Activated CD4-positive, CD25-positive, alpha-beta regulatory T cell treated with anti-CD3 and anti-CD28 coated beads, Interleukin-2, amount 50 U/mL, for 72 hours (primary cell): ENCODE measurements around the gene TRAF4.
A peak's percentile ranks its signal among the peaks of the same experiment; 100 is the strongest.
"Not testable (repeated sequence)": the region's sequence is repeated elsewhere in the genome, so short reads cannot be mapped to it uniquely, and the experiment has no call there.

Source experiments
- DNase-seq: peaks from one replicate; pipeline ENCODE4 v3.0.0; 2021

Gene TRAF4

DNA sequence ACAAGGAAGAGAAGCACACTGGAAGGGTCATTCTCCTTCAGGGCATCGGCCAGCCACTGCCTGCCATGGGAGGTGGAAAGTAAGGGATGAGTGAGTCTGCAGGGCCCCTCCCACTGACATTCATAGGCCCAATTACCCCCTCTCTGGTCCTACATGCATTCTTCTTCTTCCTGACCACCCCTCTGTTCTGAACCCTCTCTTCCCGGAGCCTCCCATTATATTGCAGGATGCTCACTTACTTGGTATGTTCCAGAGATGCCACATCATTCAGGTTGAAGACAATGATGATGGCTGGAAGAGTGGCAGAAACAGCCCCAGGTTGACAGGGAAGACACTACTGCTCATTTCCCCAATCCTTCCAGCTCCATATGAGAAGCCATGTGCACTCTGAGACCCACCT lies 28.6 kb upstream of the TRAF4 start:
- DNase-seq, result no peak

DNA sequence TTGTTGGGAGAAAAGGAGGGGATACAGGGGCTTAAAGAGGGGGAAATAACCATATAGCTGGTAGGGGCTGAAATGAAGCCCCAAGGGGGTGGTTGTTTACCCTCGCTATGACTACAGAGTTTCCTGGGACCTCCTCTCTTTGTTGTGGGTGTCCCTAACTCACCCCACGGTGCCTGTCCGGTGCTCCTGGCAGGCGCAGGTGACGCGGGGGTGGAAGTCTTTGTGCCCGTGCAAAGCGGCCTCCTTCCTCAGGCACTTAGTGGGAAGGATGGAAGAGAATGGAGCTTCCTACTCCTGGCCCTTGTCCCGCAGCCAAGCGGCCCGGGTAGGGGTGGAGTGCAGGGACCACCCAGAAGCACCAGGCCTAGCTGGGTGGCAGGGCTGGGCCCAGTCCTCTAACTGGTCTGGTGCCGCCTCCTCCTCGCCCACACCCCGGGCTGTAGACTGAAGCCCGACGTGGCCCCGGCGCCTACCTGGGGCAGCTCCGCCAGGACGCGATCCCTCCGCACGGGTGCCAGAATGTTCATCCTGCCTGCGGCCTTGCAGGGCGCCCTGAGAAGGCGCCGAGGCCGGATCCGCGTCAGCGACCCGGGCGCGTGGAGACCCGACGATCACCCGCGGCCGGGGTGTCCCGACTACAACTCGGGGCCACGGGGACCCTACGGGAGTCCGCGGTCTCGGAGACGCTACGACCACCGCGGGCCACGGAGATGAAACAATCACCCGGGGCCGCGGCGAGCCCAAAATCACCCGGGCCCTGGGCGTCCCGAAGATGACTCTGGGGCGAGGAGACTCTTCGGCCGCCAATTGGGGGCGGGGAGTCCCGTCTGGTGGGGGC lies 26.9 kb upstream of the TRAF4 start:
- DNase-seq, result no peak

DNA sequence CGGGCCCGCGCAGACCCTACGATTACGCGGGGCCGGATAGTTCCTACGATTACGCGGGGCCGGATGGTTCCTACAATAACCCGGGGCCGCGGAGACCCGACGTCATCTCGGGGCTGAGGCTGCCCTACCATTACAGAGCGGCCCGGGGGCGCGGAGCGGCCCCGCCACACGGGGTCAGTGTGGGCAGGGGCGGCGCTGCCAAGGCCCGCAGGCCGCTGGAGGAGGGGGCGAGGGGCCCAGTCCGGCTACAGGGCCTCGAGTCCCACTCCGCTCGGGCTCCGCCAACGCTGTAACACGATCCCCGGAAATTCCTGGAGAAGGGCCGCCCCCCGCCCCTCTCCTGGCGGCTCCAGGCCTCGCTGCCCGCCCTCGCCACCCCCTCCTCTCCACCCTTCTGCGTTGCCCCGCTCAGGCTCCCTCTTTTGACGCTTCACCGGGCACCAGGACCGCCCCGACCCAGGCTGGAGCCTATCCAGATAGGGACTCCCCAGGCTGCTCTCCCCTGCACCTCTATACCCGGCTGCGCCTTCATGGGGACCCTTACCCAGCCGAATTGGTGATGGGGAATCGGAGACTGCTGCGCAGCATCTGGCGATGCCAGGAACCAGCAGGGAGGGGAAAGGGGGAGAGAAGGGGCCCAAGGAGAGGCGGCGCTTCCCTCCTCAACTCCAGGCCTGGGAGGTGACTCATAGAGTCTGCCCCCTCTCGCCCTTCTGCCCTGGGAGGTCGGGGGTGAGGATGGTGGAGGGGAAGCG lies 26.1 kb upstream of the TRAF4 start, which contains the start of gene RAB34:
Gene RAB34, minus strand, starts transcription at position 291 of the 755 bp plus-strand sequence. CDS start 602 bp downstream, outside the sequence.
- DNase-seq, result no peak

DNA sequence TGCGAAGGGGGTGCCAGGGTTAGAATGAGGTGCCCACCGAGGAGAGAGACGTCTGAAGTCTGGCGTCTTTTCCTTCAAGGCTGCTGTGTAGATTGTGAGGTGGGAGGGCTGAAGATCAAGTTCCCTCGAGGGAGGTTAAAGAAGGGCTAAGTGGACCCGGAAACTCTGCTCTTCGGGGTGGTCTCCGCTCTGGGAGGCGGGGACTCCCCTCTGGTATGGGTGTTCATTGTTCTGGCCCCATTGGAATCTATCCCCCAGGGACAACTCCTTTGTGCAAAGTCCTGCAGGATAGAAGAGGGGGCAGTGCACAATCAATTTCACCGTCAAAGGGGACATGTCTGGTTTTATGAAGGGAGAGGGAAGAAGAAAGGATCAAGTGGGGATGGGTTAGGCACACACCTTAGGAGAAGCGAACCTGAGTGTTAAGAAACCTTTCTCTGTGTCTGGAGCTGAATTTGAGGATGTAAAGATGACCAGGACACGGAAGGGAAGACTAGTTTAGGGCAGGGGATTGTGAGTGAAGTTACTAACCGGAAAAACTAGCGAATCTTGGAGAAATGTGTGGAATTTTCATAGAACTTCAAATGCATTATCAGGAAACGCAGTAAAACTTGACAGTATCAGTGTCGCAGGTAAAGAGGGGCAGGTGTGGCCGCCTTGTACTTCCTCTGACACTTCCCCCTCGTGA lies 25.3 kb upstream of the TRAF4 start:
- no peak for DNase-seq

DNA sequence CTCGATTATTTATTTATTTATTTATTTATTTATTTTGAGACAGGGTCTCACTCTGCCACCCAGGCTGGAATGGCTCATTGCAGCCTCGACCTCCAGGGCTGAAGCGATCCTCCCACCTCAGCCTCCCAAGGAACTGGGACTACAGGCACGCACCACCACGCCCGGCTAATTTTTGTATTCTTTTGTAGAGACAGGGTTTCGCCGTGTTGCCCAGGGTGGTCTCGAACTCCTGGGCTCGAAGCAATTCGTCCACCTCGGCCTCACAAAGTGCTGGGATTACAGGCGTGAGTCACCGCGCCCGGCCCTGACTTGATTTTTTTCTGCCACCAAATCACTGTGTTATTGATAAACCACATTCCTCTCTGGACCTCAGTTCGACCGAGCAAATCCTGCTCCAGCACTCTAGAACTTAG lies 24.8 kb upstream of the TRAF4 start:
- no peak for DNase-seq

DNA sequence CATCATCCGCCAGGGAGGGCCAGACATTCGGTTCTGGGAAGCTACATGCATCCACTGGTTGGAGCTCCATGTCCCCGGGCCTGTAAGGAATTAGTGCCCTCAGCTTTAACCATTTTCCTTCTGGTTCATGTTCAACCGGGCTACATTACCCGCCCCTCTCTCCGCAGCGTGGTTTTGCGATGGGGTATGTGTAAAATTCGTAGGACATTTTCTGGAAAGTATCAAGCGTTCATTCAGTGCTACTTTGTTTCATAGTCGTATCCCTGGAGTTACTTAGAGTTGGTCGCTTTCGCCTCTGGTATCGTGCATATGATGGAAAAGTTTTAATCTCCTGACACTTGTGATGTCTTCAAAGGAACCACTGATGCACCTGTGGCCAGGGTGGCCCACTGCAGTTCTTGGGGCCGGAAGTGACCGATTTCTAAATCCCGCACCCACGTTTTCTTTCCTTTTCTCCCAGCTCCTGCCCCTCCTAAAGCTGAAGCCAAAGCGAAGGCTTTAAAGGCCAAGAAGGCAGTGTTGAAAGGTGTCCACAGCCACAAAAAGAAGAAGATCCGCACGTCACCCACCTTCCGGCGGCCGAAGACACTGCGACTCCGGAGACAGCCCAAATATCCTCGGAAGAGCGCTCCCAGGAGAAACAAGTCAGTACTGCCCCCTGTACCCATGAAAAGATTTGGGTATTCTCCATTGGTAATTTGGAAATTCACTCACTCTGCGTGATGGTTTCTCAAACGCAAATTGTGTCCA lies 23.4 kb upstream of the TRAF4 start:
- DNase-seq, result no peak

DNA sequence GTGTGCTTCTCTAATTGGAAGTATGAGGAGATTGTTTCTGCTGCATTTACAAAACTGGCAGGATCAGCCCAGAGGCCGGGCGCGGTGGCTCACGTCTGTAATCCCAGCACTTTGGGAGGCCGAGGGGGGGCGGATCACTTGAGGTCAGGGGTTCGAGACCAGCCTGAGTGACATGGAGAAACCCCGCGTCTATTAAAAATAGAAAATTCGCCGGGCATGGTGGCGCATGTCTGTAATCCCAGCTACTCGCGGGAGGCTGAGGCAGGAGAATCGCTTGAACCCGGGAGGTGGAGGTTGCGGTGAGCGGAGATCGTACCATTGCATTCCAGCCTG lies 22.8 kb upstream of the TRAF4 start:
- DNase-seq, result not testable (repeated sequence)

DNA sequence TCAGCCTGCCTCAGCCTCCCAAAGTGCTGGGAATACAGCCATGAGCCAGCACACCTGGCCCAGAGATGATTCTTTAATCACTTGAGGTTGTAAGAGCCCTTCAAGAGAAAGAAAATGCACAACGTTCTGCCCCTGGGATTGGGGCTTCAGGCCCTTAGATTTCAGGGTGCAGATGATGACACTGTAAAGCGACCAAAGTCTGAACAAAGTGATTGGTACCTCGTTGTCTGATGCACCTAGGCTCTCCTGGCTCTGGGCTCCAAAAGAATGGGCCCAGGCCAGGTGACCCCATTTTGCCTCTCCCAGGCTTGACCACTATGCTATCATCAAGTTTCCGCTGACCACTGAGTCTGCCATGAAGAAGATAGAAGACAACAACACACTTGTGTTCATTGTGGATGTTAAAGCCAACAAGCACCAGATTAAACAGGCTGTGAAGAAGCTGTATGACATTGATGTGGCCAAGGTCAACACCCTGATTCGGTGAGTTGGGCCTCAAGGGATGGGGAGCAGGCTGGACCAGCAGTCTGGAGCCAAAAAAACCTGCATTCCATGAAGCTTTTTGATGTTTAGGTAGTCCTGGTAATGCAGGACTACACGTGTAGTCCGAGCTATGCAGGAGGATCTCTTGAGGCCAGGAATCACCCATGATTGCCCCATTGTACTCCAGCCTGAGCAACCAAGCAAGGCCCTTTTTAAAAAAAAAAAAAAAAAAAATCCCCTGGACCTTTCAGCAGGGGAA lies 21.2 kb upstream of the TRAF4 start:
- no peak for DNase-seq

DNA sequence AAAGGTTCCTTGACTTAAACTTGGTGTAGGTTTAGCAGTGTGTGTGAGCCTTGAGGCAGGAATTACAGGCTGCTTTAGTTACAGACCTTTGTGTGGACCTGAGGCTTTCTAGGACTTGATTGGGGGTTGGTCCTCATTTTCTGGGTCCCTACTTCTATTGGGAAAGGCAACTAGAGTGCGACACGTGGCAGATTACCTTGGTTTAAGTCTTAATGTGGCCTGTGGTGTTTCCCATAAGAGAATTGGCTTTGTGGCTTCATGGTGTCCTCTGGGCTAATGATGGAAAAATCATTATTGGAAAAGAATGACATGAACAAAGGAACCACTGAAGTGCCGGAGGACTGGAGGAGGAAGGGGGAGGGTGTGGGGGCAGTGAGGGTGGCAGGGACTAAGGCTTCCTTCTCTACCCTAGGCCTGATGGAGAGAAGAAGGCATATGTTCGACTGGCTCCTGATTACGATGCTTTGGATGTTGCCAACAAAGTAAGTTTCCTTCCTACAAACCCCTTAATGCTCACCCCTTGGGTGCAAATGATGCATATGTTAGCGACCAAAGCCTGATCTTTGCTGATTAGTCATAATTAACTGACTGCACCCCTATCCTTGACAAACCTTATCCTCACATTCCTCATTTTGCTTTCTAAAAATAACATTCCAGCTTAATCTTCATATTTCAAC lies 20.5 kb upstream of the TRAF4 start:
- DNase-seq, result no peak

DNA sequence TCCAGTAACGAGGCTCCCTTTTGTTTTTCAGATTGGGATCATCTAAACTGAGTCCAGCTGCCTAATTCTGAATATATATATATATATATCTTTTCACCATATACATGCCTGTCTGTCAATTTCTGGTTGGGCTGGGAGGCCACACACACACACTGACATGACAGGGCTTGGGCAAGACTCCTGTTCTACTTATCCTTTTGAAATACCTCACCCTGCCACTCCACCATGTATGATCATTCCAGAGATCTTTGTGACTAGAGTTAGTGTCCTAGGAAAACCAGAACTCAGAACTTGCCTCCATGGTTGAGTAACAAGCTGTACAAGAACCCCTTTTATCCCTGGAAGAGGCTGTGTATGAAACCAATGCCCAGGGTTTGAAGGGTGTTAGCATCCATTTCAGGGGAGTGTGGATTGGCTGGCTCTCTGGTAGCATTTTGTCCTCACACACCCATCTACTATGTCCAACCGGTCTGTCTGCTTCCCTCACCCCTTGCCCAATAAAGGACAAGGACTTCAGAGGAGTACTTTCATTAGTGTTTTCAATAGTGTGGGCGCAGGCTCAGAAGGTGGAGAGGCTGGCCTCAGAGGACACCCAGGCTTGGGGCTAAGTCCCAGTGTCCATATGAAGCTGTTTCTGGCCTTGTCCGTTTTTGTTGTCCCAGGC lies 19.8 kb upstream of the TRAF4 start:
- DNase-seq, result not testable (repeated sequence)

DNA sequence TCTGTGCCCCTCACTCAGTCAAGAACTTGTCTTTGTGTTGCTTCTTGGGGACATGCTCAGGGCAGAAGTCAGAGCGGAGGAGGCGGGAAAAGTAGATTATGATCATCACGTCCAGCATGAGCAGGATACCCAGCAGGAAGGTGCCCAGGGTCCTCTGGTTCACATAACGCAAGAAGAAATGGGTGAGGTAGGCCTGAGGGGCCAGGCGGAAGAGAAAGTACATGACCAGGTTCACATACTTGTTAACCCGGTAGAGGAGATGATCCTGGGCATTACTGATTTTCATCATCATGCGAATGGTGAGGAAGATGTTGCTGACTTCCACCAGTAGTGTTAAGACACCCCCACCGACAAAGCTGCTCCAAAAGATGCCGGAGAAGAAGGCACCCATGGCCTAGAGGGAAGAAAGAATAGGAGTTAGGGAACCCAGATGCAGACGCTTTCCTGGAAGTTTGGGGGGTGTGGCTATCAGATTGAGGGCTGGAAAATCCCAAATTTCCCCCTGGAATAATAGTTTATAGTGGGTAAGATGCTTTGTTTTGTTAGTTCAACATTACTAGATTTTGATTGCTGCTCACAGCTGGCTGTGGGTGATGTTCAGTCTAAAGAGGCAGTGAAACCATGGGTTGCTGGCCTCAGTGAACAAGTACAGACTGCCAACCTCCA lies 19.2 kb upstream of the TRAF4 start:
- no peak for DNase-seq

DNA sequence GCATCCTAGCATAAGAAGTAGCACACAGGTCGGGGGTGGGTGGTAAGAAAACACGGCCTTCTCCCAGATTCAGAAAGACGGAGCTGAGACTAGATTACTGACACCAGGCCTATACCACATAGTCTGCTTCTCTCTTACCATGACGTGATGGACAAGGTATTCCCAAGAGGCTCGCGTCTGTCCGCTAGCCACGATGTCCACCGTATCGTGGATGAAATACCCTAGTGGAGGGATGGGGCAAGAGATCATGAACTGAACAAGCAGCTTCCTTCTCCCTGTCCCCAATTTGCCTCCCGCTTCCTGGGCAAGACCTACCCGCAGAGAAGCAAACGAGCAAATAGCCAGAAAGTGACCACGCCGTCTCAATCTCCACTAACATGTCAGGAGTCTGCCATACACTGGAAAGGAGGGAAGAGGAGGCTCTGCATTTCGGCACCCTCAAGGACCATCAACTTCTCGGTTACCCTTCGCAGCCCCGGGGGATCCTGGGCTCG lies 18.6 kb upstream of the TRAF4 start:
- DNase-seq, result no peak

DNA sequence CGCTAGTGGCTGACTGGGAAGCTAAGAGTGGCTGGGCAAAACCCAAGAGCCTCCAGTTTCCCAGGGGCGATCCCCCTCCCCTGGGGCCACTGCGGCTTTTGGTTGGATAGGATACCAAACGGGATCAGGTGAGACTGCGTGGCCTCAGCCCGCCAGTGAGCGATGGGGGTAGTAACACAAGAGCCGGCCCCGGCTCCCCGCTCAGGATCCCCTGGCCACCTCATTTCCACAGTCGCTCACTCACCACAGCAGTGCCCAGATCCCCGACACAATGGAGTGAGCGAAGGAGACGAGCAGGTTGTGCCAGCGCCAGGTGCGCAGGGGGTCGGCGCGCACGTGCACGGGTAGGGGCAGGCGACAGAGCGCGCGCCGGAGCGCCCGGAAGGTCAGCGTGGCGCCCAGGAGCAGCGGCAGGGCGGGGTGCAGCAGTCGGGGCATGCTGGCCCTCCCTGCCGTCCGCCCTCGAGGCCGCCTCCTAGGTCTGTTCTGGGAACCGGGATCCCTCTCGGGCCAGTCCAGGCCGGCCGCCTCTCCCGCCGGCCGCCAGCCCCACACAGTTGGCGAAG lies 18.1 kb upstream of the TRAF4 start:
- no peak for DNase-seq

DNA sequence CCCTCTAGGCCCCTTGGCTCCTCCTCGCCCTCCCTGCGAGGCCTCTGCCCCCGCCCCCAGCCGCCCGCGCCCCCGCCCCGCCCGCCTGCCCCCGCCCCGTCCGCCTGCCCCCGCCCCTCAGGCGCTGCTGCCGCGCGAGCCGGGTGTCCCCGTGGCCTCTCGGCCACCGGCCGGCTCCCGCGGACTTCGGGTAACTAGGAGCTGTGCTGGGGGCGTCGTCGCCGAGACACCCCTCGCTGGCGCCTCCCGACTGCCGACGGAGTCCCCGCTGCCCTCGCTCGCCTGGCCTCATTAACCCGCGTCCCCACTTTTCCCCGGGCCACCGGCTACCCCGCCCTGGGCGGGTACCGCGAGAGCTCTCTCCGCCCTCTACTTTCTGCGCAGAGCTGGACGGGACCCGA lies 17.6 kb upstream of the TRAF4 start, which contains the start of gene TLCD1:
Gene TLCD1, minus strand, starts transcription at position 8 of the 401 bp plus-strand sequence. CDS start 136 bp downstream, outside the sequence.
- DNase-seq, result peak; percentile 82

DNA sequence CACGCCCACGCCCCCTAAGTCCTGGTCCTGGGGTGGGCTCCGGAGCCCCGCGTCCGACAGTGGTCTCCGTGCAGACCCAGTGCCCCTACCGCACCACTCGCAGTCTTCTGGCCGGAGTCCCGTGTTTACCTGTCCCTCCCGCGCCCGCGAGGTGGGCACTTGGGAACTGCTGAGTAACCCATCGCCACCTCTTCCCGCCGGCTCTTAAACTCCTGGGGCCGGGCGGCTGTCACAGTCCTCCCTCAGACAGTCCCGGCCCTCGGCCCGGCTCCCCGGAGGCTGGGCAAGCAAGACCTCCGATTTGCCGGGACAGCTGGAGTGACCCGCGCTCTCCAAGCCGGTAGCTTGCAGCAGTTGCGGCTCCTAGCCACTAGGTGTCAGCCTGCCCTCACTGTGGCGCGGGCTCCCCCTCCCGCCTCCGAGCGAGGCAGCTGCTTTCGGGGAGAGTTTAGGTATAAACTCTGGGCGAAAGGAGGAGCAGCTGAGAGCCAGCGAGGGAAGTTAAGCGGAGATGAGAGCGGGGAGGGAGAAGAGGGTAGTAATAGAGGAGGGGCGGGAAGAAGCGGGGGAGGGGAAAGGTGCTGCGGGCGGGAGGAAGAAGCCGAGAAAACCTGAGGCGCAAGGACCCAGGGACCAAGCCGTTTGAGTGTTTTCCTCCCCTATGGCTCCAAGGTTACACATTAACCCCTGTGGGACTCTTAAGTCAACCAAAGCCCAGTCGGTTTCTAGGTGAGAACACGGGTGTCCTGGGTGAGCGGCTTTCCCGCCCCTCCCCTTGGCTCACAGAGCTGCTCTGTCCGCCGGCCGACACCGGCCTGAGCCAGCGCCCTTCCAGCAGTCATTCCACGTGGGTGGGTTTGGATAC lies 17.0 kb upstream of the TRAF4 start:
- peak; percentile 91 for DNase-seq

DNA sequence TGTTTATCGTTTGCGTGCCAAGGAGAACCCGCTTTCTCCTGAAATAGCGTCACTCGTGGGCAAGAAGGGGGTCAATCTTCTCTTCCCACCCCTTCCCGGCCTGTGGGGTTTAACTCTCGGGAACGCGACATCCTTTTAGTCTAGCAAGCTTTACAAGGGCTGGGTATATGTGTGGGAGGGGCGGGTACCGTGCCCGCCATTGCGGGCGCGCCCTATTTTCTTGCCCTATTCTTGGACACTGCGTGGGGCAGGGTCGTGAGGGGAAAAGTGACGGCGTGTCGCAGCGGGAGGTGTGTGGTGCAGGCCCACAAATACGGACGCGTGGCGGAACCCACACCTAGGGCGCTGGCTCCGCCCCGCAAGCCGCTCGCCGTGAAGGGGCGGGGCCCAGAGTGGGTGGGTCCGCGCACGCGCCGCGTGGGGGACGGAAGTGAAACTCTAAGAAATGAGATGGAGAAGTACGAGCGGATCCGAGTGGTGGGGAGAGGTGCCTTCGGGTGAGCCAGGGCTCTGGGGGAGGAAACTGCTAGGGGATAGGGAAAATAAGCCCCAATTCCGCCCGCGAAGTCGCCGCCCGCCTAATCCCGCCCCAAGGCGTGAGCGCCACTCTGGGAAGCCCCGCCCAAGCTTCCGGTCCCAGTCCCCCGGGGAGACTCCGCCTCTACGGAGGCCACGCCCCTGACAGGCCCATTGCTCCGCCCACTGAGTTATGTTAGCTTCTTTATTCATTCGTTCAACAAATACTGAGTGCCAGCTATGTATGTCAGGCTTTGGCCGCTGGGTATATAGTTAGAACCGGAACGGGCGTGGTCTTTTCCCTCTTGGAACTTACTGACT lies 15.2 kb upstream of the TRAF4 start, which contains the start of gene NEK8:
Gene NEK8, plus strand, starts transcription at position 425 of the 837 bp plus-strand sequence. Its CDS starts 26 bp downstream, at position 451.
- peak; percentile 99 for DNase-seq

DNA sequence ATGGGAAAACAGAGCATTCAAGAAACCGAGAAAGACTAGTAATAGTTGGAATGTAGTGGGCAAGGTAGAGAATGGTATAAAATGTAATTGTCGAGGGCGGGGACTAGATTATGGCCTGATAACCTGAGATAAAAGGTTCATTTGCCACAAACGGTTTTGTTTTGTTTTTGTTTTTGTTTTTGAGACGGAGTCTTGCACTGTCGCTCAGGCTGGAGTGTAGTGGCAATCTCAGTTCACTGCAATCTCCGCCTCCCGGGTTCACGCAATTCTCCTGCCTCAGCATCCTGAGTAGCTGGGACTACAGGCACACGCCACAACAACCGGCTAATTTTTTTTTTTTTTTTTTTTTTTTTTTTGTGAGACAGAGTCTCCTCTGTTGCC lies 13.9 kb upstream of the TRAF4 start:
- no peak for DNase-seq

DNA sequence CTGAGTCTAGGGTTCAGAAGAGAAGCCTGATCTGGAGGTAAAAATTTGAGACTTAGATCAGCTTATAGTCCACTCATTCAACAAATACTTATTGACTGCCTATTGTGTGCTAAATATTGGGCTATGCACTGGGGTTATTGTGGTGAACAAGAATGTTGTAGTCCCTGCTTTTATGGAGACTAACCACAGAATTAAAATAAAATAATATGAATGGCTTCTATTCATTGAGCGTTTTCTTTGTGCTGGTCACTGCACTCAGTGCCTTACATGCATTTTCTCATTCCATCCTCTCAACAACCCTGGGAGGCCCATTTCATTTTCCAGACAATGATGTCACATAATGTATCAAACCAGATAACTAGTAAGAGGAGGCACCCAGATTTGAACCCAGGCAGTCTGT lies 10.5 kb upstream of the TRAF4 start:
- no peak for DNase-seq
